Coronary artery (tissue), 2 donors: ENCODE measurements around the gene KCNMA1.
A peak's percentile ranks its signal among the peaks of the same experiment; 100 is the strongest.

Experiments used
- DNase-seq: peaks from one replicate; pipeline ENCODE4 v3.0.0-alpha.2; 2017; ENCODE audit warnings: low spot score
- H3K27ac ChIP-seq, 2 donors: fragments of 200-600 bp; sonication (generic); one replicate each; pipeline ENCODE4 v1.5.1; 2016 to 2019
- H3K4me3 ChIP-seq: fragments of 200-600 bp; sonication (generic); 2 replicates; pipeline ENCODE4 v1.5.1; 2016; ENCODE audit warnings: mild to moderate bottlenecking, moderate library complexity
- CTCF ChIP-seq: fragments of 200-600 bp; sonication (generic); IDR thresholded peaks from one replicate; pipeline ENCODE4 v1.5.1; 2019; ENCODE audit warnings: antibody characterized with exemption

KCNMA1 gene

GRCh38 chr10:77647543-77648293 lies 10.1 kb upstream of the KCNMA1 start:
- no peak for TF ChIP-seq CTCF
- no peak overlapping the region for H3K27ac ChIP-seq
- no peak overlapping the region for H3K4me3 ChIP-seq
- peak; percentile 26 for DNase-seq

- H3K27ac ChIP-seq: no peak overlapping the region
- DNase-seq: no peak
Observed at GRCh38 chr10:77644557-77645243, 7.1 kb upstream of the KCNMA1 start.

DNA sequence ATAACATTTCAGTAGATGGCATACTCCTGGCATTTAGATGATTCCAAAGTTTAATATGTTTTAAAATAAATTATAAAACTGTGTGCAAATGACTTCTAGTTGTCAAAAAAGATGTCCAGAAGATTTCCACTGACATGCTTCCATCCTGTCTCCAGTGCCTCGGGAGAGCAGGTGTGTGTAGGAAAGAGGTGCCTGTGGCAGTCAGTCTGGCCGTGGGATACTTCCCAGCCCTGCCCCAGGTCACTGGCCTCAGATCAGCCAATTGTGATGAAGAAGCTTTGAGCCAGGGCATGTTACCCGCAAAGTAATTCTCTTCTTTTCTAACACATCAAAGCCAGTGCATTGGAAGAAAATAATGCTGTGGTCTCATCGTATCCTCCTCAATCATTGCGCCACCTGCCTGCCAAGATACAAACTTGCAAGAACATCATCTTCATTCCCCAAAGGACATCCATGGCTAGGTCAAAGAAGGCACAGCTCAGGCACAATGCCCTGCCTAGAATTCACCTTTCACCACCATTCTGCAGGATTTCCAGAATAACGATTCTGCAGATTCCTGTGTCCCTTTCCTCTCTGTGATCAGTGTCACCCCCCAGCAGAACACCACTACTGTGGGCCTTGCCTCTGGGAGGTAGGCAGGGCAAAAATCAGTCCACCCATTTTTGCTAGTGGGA lies 6.3 kb upstream of the KCNMA1 start:
- no peak for DNase-seq
- no peak overlapping the region for H3K4me3 ChIP-seq
- peak; percentile 29 for TF ChIP-seq CTCF
- H3K27ac ChIP-seq: no peak overlapping the region

More at GRCh38 chr10:77644557-77645243, 7.1 kb upstream of the KCNMA1 start:
- no peak for TF ChIP-seq CTCF
- no peak overlapping the region for H3K4me3 ChIP-seq

DNA sequence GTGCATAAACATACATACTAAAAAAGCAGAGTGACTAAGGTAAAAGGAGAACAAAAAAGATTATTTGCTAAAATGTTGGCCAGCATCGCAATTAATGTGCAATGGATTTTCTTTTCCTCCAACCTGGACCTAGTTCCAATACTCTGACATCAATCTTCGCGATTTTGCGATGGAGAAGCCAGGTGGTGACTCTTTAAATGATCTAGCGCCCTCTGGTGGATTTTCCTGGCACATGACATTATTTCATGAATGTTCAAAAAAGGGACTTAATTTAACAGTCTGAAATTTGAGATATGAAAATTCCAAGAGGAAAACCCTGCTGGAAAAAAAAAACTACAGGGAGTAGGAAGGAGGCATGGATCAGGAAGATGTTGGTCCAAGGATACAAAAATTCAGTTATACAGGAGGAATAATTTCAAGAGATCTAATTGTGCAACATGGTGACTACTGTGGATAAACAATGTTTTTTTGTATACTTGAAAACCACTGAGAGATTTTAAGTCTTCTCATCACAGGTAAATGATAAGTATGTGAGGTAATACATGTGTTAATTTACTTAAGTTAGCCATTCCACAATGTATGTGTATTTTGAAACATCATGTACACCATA lies 4.3 kb upstream of the KCNMA1 start:
- Histone ChIP-seq H3K4me3 (no peak overlapping the region), H3K27ac (no peak overlapping the region)
- DNase-seq: no peak
- peak; percentile 83 for TF ChIP-seq CTCF

- DNase-seq: no peak
- H3K27ac ChIP-seq: peak overlapping the region in 1 of 2 donors; percentile 52
- H3K4me3 ChIP-seq: no peak overlapping the region
- TF ChIP-seq CTCF: no peak
Observed at GRCh38 chr10:77641344-77641743, 3.7 kb upstream of the KCNMA1 start.

GRCh38 chr10:77640167-77640566 lies 2.6 kb upstream of the KCNMA1 start:
- peak; percentile 72 for DNase-seq
- Histone ChIP-seq H3K27ac (peak overlapping the region; percentile 70 to 93), H3K4me3 (no peak overlapping the region)
- no peak for TF ChIP-seq CTCF
